K562 (cell line): ENCODE measurements around the gene SDK1. TPM values are rescaled to one million over a fixed set of nuclear protein-coding genes. Genes with fewer than 3 reads are reported as not detected.

Experiments
- ATAC-seq: fragments of 200-7000 bp; cut with Tn5 transposase; 3 replicates; pipeline ENCODE4 v1.9.1; 2020; ENCODE audit warnings: moderate library complexity
- BruUV-seq: library from RNA; stranded (reverse); fragments of 400-500 nt; replicated peaks from 2 replicates; lab custom pipeline; 2021; lab: Mats Ljungman, UMichigan
- CTCF ChIA-PET: fragments of 300-600 bp; formaldehyde crosslinking; extraction: SDS; loops from one replicate; lab custom pipeline; 2021; ENCODE audit warnings: low intra/inter-chr PET ratio; lab: Yijun Ruan, JAX
- POLR2A ChIA-PET: fragments of 300-600, 350-650 bp; sonication (Branson Sonifier 250); formaldehyde crosslinking; extraction: SDS; loops from one replicate; lab custom pipeline; 2021; ENCODE audit warnings: antibody characterized with exemption, inconsistent platforms; lab: Yijun Ruan, JAX
- DNase-seq, 4 experiments: peaks; one replicate each; pipeline versions ENCODE4 v3.0.0 to v3.0.0-alpha.2; 2011 to 2018; ENCODE audit warnings: low spot score in 3 of 4, mixed read lengths in 3 of 4; ENCODE audit errors: extremely low read depth in 1 of 4
- FAIRE-seq: peaks from 2 replicates; lab custom pipeline; 2011; peaks lifted over from hg19 to GRCh38; lab: Jason Lieb, UNC
- H2AFZ ChIP-seq: 2 replicates; pipeline ENCODE4 v1.6.0; 2011; ENCODE audit warnings: low read depth, low read length, control low read depth, inconsistent platforms
- H3K27ac ChIP-seq: fragments of 200-600 bp; 3 replicates; pipeline ENCODE4 v1.8.0; 2011; ENCODE audit warnings: low read depth, mild to moderate bottlenecking, control low read depth, inconsistent platforms, low read length, moderate library complexity, mixed read lengths; ENCODE audit errors: extremely low read depth
- H3K27me3 ChIP-seq, 2 experiments: fragments of 300-600 bp in 1 of 2; 2 replicates in 1 of 2; 3 replicates in 1 of 2; pipeline versions ENCODE4 v1.6.0 to v1.8.0; 2011; ENCODE audit warnings: inconsistent platforms in 2 of 2, low read length in 2 of 2, mild to moderate bottlenecking in 1 of 2, mixed read lengths in 1 of 2, moderate library complexity in 1 of 2; ENCODE audit not compliant: control insufficient read depth in 2 of 2, insufficient read depth in 2 of 2
- H3K36me3 ChIP-seq: fragments of 300-600 bp; 3 replicates; pipeline ENCODE4 v1.8.0; 2011; ENCODE audit warnings: mild to moderate bottlenecking, low read length, inconsistent platforms; ENCODE audit not compliant: control insufficient read depth, insufficient read depth
- H3K4me1 ChIP-seq, 2 experiments: fragments of 200-600 bp in 1 of 2; replicated peaks in 1 of 2; 2 replicates in 1 of 2; 3 replicates in 1 of 2; pipeline versions ENCODE4 v1.5.1 to v1.8.0; 2011; ENCODE audit warnings: inconsistent platforms in 2 of 2, low read length in 2 of 2, mild to moderate bottlenecking in 1 of 2, mixed read lengths in 1 of 2, moderate library complexity in 1 of 2; ENCODE audit not compliant: control insufficient read depth in 2 of 2, insufficient read depth in 2 of 2
- H3K4me2 ChIP-seq: 2 replicates; pipeline ENCODE4 v1.6.1; 2011; ENCODE audit warnings: low read length, control low read depth, inconsistent platforms, mixed read lengths; ENCODE audit not compliant: insufficient read depth
- H3K4me3 ChIP-seq: fragments of 200-600 bp; sonication (generic), shearing (Covaris generic); 2 replicates; pipeline ENCODE4 v1.5.1; 2016; ENCODE audit warnings: control low read depth, inconsistent platforms
- H3K79me2 ChIP-seq: fragments of 200-600 bp; 3 replicates; pipeline ENCODE4 v1.8.0; 2011; ENCODE audit warnings: low read length, inconsistent platforms; ENCODE audit not compliant: control insufficient read depth, insufficient read depth
- H3K9ac ChIP-seq, 2 experiments: 2 replicates each; pipeline versions ENCODE4 v1.6.0 to v1.6.1; 2011; ENCODE audit warnings: low read depth in 2 of 2, low read length in 2 of 2, control low read depth in 1 of 2, inconsistent platforms in 1 of 2, mild to moderate bottlenecking in 1 of 2, mixed read lengths in 1 of 2; ENCODE audit not compliant: insufficient read depth in 1 of 2
- H3K9me1 ChIP-seq: one replicate; pipeline ENCODE4 v1.6.0; 2011; ENCODE audit warnings: inconsistent platforms, mild to moderate bottlenecking, low read length, moderate library complexity; ENCODE audit not compliant: control insufficient read depth, insufficient read depth
- H3K9me3 ChIP-seq: replicated peaks from 2 replicates; pipeline ENCODE4 v1.5.1; 2011; ENCODE audit warnings: low read depth, low read length, inconsistent platforms; ENCODE audit not compliant: control insufficient read depth, insufficient read depth
- H4K20me1 ChIP-seq: replicated peaks from 2 replicates; pipeline ENCODE4 v1.6.1; 2011; ENCODE audit warnings: low read length, inconsistent platforms, mixed read lengths; ENCODE audit not compliant: control insufficient read depth, insufficient read depth
- ARHGAP35 ChIP-seq: fragments of 450-650 bp; IDR thresholded peaks from 2 replicates; pipeline ENCODE4 v1.6.1; 2018; ENCODE audit not compliant: partially characterized antibody
- FOSL1 ChIP-seq: fragments of 200-800 bp; sonication (Bioruptor generic); conservative IDR thresholded peaks from 2 replicates; pipeline ENCODE4 v1.6.1; 2016; ENCODE audit warnings: missing genetic modification characterization, missing compliant biosample characterization
- TEAD2 ChIP-seq: fragments of 450-650 bp; IDR thresholded peaks from 2 replicates; pipeline ENCODE4 v1.6.1; 2016; ENCODE audit warnings: missing genetic modification characterization, control low read depth, missing compliant biosample characterization
- ZNF384 ChIP-seq: IDR thresholded peaks from 2 replicates; pipeline ENCODE4 v1.6.1; 2012; ENCODE audit warnings: low read depth, low read length, improper control_type of control experiment
- WGBS: fragments of 100-300 bp; shearing (Covaris generic); methylation state at CpG from one replicate; pipeline ENCODE4 v1.1.6; 2016; ENCODE audit warnings: low coverage, mixed read lengths; ENCODE audit not compliant: insufficient coverage; ENCODE audit errors: missing lambda C conversion rate; 5-methylcytosine and 5-hydroxymethylcytosine counted together
- in situ Hi-C: fragments of 300-500 bp; cut with MboI; formaldehyde crosslinking; loops from 4 replicates; pipeline ENCODE4 v1.15.0; 2018; ENCODE audit warnings: inconsistent platforms, mixed read lengths
- intact Hi-C: fragments of 100-400 bp; cut with micrococcal nuclease; formaldehyde crosslinking; loops from 2 replicates; pipeline ENCODE4 v1.14.2; 2022
- polyA plus RNA-seq, 8 experiments: library from polyadenylated mRNA; depleted of rRNA in 4 of 8; stranded (reverse) in 5 of 8; unstranded in 3 of 8; fragments of >200 nt; fragmentation: Nextera tagmentation in 2 of 8; fragmentation: Illumina TruSeq in 1 of 8; extraction: Ambion mirVana in 2 of 8; extraction: Trizol in 1 of 8; gene quantifications; 2 replicates each; pipeline versions ENCODE4 v1.2.1 to v1.2.3, GENCODE V29; 2011 to 2014; ENCODE audit warnings: inconsistent platforms in 1 of 8, missing spikeins in 1 of 8
- total RNA-seq, 7 experiments: library from RNA; depleted of rRNA in 6 of 7; stranded (reverse); fragments of >200 nt in 6 of 7; fragmentation: Illumina TruSeq in 2 of 7; extraction: Trizol in 2 of 7; gene quantifications; 2 replicates each; pipeline versions ENCODE4 v1.2.1 to v1.2.3, GENCODE V29; 2011 to 2021; ENCODE audit warnings: low replicate concordance in 1 of 7
- TF ChIP-seq, protein P1 (sequence below), 2 experiments: IDR thresholded peaks in 1 of 2; conservative IDR thresholded peaks in 1 of 2; 2 replicates each; pipeline ENCODE4 v1.6.1; 2016; ENCODE audit warnings: low read depth in 2 of 2, mild to moderate bottlenecking in 1 of 2, missing compliant biosample characterization in 1 of 2, missing genetic modification characterization in 1 of 2, moderate library complexity in 1 of 2
- TF ChIP-seq, protein P2 (sequence below): fragments of 450-650 bp; formaldehyde crosslinking; IDR thresholded peaks from 2 replicates; pipeline ENCODE4 v1.4.0; 2022; ENCODE audit warnings: missing genetic modification characterization
- TF ChIP-seq, protein P3 (sequence below): fragments of 450-650 bp; IDR thresholded peaks from 2 replicates; pipeline ENCODE4 v1.6.1; 2016; ENCODE audit warnings: mild to moderate bottlenecking
- TF ChIP-seq, protein P4 (sequence below): sonication (generic); IDR thresholded peaks from 2 replicates; pipeline ENCODE4 v1.6.1; 2016

Gene SDK1
- total and polyA plus RNA-seq, 9 of the 15 experiments (the other 6 are each of a cell fraction or from before 2014, with no cell fraction given), result 0.16 TPM; not detected in 8

DNA sequence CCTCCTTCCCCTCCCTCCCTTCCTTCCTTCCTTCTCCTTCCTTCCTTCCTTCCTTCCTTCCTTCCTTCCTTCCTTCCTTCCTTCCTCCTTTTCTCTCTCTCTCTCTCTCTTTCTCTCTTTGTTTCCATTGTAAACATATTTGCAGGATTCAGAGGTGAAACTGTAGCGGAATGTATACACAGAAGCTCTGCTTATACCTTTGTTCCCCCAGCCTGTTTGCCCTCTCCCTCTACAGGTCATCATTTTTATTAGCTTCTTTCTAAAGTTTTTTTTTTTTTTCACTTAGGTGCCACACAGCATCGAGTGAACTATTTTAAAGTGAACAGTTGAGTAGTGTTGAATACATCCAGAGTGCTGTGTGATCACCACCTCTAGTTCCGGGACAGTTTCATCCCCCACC lies 20.7 kb downstream of the SDK1 start:
- intact Hi-C loops, result no loop called here
- Histone ChIP-seq H2AFZ (no peak overlapping the region), H3K27me3 (no peaks in the 10 kb centered on the region), H4K20me1 (no peaks in the 10 kb centered on the region), H3K79me2 (no peaks in the 10 kb centered on the region), H3K4me1 (no peaks in the 10 kb centered on the region), H3K9me1 (no peaks in the 10 kb centered on the region), H3K27ac (no peak overlapping the region), H3K4me3 (no peak overlapping the region), H3K4me2 (no peak overlapping the region), H3K9me3 (no peaks in the 10 kb centered on the region), H3K36me3 (no peaks in the 10 kb centered on the region), H3K9ac (no peak overlapping the region)
- in situ Hi-C loops, result no loop called here
- TF ChIP-seq, protein P1, sequence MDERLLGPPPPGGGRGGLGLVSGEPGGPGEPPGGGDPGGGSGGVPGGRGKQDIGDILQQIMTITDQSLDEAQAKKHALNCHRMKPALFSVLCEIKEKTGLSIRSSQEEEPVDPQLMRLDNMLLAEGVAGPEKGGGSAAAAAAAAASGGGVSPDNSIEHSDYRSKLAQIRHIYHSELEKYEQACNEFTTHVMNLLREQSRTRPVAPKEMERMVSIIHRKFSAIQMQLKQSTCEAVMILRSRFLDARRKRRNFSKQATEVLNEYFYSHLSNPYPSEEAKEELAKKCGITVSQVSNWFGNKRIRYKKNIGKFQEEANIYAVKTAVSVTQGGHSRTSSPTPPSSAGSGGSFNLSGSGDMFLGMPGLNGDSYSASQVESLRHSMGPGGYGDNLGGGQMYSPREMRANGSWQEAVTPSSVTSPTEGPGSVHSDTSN (CRISPR knock-in tag; IDR thresholded peaks at IDR 0.05; ENCODE audit: low read depth), result no peak
- TF ChIP-seq, protein P1 (tag; conservative IDR thresholded peaks at IDR 0.05; ENCODE audit: low read depth), result no peak
- 2% methylated on average over 3 of the region's 3 CpGs for WGBS
- no peak for FAIRE-seq
- ChIA-PET CTCF (no interaction called here), POLR2A (no interaction called here)
- DNase-seq, result no peak
- ATAC-seq, result no peak
- no TSS peak for BruUV-seq

DNA sequence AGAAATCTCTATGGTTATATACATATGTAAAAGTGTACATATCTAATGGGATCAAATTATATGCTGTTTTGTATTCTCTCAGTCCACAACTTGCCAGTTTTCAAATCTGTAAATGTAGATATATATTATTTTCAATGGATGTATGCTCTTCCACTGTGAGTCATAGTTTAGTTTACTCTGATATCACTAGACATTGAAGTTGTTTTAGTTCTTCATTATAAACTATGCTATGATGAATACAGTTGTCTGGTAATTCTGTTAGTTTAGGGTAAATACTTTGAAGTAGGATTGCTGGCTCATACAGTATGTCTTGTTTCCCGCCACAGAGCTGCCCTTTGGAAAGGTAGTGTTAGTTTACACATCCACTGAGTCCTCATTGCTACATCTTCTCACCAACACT lies 25.2 kb downstream of the SDK1 start:
- CTCF ChIA-PET, result no interaction called here
- Histone ChIP-seq H3K27ac (no peak overlapping the region), H3K36me3 (no peaks in the 10 kb centered on the region), H3K9me3 (no peaks in the 10 kb centered on the region), H3K4me1 (no peaks in the 10 kb centered on the region), H3K9me1 (no peaks in the 10 kb centered on the region), H4K20me1 (no peaks in the 10 kb centered on the region), H3K27me3 (no peaks in the 10 kb centered on the region), H3K4me3 (no peak overlapping the region), H3K4me2 (no peak overlapping the region), H3K79me2 (no peaks in the 10 kb centered on the region), H3K9ac (no peak overlapping the region), H2AFZ (no peak overlapping the region)
- no peak for FAIRE-seq
- in situ Hi-C loops, result no loop called here
- 7% methylated on average over 1 of the region's 1 CpG for WGBS
- BruUV-seq, result no TSS peak
- no peak for DNase-seq
- POLR2A ChIA-PET, result no interaction called here
- intact Hi-C loops, result no loop called here
- no peak for ATAC-seq
- TF ChIP-seq, protein P2, sequence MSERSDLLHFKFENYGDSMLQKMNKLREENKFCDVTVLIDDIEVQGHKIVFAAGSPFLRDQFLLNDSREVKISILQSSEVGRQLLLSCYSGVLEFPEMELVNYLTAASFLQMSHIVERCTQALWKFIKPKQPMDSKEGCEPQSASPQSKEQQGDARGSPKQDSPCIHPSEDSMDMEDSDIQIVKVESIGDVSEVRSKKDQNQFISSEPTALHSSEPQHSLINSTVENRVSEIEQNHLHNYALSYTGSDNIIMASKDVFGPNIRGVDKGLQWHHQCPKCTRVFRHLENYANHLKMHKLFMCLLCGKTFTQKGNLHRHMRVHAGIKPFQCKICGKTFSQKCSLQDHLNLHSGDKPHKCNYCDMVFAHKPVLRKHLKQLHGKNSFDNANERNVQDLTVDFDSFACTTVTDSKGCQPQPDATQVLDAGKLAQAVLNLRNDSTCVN (CRISPR knock-in tag), result no peak
- TF ChIP-seq ZNF384 (no peak), ARHGAP35 (no peak), FOSL1 (tag) (no peak), TEAD2 (no peak)
- TF ChIP-seq, protein P3, sequence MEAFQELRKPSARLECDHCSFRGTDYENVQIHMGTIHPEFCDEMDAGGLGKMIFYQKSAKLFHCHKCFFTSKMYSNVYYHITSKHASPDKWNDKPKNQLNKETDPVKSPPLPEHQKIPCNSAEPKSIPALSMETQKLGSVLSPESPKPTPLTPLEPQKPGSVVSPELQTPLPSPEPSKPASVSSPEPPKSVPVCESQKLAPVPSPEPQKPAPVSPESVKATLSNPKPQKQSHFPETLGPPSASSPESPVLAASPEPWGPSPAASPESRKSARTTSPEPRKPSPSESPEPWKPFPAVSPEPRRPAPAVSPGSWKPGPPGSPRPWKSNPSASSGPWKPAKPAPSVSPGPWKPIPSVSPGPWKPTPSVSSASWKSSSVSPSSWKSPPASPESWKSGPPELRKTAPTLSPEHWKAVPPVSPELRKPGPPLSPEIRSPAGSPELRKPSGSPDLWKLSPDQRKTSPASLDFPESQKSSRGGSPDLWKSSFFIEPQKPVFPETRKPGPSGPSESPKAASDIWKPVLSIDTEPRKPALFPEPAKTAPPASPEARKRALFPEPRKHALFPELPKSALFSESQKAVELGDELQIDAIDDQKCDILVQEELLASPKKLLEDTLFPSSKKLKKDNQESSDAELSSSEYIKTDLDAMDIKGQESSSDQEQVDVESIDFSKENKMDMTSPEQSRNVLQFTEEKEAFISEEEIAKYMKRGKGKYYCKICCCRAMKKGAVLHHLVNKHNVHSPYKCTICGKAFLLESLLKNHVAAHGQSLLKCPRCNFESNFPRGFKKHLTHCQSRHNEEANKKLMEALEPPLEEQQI, result no peak
- TF ChIP-seq, protein P4, sequence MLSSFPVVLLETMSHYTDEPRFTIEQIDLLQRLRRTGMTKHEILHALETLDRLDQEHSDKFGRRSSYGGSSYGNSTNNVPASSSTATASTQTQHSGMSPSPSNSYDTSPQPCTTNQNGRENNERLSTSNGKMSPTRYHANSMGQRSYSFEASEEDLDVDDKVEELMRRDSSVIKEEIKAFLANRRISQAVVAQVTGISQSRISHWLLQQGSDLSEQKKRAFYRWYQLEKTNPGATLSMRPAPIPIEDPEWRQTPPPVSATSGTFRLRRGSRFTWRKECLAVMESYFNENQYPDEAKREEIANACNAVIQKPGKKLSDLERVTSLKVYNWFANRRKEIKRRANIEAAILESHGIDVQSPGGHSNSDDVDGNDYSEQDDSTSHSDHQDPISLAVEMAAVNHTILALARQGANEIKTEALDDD, result no peak
